GM19438 (cell line): ENCODE measurements around the gene COPB1.
A peak's percentile ranks its signal among the peaks of the same experiment; 100 is the strongest.

Experiments
- ATAC-seq: cut with Tn5 transposase; IDR thresholded peaks from one replicate; pipeline ENCODE4 v1.9.1; 2021; ENCODE audit warnings: low read depth; ENCODE audit not compliant: unreplicated experiment

The COPB1 gene

DNA sequence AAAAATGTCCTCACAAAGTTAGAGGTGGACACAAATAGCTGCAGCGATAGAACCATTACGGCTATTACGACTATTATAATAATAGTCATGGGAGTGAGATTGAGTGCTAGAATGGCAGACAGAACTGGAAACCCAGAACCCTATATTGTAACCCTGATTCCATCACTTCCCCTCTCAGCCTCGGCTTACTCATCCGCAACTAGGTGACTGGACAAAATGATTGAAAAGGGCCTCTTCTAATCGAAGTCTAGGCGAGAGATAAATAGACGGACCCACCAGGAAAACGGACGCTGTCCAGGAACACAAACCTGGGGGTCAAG lies 19.9 kb upstream of the COPB1 start:
- no peak for ATAC-seq

- no peak for ATAC-seq
Measured at GRCh38 chr11:14518820-14519219, 19.2 kb upstream of the COPB1 start.

- ATAC-seq, result no peak
Measured at GRCh38 chr11:14513800-14514199, 14.2 kb upstream of the COPB1 start.

GRCh38 chr11:14506532-14506931 lies 6.9 kb upstream of the COPB1 start:
- no peak for ATAC-seq

GRCh38 chr11:14503023-14503422 lies 3.4 kb upstream of the COPB1 start:
- no peak for ATAC-seq

- ATAC-seq, result no peak
Measured at GRCh38 chr11:14502039-14502438, 2.4 kb upstream of the COPB1 start.

DNA sequence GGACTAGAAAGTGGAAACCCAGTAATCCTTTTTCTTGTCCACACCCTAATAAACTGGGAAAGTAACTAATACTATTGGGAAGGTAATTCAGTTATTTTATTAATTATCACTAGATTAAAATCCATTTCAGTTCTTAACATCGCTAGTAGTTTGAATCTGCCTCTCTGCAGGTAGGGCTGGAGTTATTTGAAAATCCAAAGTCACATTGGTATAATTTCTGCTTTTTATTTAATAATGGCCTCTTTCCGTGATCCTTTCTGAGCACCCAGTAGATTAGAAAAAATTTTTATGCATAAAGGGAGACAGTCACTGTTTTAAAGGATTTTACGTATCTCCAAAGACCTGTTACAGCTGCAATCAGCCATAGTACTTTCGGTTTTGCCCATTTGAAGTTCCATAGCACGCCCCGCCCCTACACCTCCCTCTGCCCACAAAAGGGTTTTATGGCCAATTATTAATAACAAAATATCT lies 605 bp upstream of the COPB1 start:
- ATAC-seq, result peak; percentile 58

DNA sequence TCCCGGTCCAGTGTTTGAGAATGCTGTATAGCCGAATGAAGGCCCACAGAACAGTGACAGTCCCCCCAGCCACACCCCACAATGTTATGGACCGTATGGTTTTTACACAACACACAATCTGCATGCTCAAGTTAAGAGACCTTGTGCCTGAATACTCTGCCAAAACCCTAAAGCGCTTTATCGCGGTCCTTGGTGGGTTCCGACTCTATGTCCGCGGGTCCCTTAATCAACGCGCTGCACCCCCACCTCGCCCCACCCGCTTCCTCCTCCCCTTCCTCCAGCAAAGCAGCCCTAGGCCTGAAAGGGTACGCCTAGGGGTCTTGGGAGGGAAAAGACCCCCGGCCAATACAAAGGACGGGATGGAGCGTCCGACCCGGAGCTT lies 442 bp downstream of the COPB1 start:
- peak; percentile 7 for ATAC-seq

GRCh38 chr11:14480716-14481115 lies 18.9 kb downstream of the COPB1 start:
- ATAC-seq, result no peak

GRCh38 chr11:14471127-14471526 lies 28.5 kb downstream of the COPB1 start:
- no peak for ATAC-seq

DNA sequence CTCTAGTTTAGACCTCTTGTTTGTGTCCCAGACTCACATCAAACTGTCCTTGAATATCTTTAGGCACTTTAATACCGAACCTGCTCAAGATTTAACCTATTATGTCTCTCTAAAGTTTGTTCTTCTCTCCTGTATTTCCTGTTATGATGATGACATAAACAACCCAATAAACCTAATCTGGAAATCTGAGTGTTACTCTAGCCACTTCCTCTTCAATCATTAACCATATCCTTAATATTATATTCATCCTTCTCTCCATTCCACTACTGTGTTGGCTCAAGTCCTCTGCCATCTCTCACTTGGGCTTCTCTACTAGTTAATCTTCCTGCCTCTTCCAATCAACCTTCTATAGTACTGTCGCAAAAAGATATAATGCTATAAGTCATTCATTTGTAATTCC lies 36.0 kb downstream of the COPB1 start:
- no peak for ATAC-seq

GRCh38 chr11:14460147-14460546 lies 39.5 kb downstream of the COPB1 start:
- ATAC-seq, result no peak

DNA sequence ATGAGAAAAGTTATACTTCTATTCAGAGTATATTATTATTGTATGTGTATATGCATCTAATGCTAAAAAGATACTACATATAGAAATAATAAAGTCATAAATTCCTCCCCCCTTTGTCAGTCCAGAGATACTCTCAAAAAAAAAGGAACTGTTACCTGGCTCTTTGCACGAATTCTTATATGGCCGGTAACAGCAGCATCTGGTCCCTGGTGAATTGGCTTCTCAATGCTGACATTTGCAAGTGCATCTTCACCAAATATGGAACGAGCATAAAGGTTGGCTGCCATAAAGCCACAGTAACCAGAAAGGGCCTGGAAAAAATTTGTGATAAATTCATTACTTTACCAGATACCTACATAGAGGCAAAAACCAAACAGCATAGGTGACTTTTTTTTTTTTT lies 41.2 kb downstream of the COPB1 start:
- no peak for ATAC-seq

- ATAC-seq, result no peak
Measured at GRCh38 chr11:14455648-14456430, 43.8 kb downstream of the COPB1 start.

DNA sequence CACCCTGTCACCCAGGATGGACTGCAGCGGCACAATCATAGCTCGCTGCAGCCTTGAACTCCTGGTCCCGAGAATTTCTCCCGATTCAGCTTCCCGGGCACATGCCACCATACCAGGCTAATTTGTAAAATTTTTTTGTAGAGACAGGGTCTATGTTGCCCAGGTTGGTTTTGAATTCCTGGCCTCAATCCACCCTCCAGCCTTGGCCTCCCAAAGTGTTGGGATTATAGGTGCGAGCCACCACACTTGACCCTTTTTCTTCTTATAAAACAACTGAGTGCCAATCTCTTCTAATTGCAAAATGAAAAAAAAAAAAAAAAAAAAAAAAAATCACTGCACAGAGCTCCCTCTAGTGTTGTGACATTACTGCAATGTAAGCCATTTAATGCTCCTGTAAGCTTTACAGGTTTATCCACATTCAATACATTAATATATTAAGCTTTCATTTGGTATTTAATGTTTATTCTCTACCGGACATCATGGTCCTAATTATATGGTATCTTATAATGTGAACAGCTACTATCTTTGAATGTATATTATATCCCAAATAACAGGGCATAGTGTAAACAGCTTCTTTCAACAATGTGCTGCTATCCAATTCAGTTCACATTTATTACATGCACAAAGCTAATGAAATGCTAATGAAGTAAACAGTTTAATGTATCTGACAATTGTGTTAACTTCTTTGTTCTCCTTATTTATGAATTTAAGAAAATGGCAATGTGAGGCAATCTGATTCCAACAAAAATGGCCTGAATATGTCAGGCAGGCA lies 44.6 kb downstream of the COPB1 start:
- no peak for ATAC-seq

DNA sequence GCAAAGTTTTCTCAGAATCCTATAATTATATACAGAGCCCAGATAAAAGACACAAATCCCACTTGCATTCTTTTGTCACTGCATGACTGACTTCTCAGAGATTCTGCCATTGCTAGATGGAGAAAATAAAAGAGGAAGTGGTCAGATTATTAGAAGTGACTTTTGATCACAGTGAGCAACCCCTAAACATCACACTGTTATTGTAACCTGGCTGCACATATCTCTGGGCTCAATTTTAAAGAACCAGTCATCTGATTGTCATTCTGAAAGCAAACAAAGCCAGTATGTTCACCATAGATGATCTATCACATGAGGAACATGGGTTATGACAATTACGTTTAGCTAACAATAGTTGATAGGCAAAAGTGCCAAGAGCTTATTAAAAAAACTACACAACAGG lies 47.8 kb downstream of the COPB1 start:
- ATAC-seq, result no peak

- ATAC-seq, result no peak
Measured at GRCh38 chr11:14449302-14449714, 50.3 kb downstream of the COPB1 start.

GRCh38 chr11:14448240-14448639 lies 51.4 kb downstream of the COPB1 start:
- ATAC-seq, result no peak

GRCh38 chr11:14446701-14447169 lies 52.9 kb downstream of the COPB1 start:
- no peak for ATAC-seq

DNA sequence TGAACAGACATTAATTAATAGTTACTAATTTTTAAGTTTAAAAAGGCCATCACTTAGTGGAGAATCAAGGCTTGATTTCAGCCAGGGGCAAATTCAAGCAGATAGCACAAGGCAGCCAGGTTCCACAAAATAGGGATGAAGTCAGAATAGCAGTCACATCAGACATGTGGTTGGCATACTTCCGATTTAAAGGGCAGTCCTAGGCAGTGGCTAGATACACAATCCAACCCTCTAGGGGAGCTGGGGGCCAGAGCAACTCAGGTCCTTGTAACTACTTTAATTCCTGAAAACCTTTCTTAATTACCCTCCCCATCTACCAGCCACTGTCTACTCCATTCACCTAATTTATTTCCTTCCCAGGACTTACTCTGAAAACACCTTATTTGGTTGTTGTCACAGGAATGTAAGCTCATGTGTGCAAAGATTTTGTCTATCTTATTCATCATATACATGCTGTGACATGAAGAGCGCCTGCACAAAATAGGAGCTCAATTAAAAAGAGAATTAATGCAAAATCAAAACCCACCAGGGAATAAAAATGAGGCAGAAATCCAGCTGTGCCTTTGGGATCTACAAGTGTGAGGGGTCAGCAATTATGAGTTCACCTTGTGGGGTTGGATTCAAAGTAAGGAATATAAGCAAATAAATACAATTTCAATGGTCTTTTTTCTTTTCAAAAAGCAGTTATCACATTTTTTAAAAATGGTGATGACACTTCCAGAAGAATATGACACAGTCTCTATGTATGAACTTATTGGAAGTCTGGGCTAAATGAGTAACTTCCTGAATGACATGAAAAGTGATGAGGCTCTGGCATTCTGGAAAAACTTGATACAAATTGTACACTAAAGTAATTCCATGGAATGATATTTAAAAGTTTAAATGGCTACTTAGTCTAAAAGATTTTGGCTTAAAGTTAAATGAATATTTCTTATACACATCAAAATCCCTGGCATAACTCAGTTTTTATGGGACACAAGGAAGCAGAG lies 53.8 kb downstream of the COPB1 start:
- ATAC-seq, result no peak
